HG03457 (cell line): Measurements from ENCODE around the gene OLFM1.

Source experiments
- ATAC-seq: cut with Tn5 transposase; IDR thresholded peaks from one replicate; pipeline ENCODE4 v1.9.1; 2021; ENCODE audit warnings: moderate number of reproducible peaks; ENCODE audit not compliant: unreplicated experiment

OLFM1 gene

DNA sequence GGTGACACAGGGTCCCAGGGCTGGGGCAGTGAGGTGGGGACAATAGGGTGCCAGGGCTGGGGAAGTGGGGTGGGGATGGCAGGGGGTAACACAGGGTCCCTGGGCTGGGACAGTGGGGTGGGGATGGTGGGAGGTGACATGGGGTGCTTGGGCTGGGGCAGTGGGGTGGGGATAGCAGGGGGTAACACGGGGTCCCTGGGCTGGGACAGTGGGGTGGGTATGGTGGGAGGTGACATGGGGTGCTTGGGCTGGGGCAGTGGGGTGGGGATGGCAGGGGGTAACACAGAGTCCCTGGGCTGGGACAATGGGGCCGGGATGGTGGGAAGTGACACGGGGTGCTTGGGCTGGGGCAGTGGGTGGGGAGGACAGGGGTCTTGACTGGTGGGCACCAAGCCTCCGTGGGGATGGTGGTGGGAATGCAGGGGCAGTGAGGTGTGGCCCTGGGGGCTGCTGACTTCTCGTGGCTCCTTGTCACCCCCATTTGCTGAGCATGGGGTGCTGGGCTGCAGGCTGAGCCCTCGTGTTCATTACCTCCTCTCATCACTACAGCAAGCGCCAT, 41.7 kb downstream of the OLFM1 start:
- ATAC-seq, result no peak

DNA sequence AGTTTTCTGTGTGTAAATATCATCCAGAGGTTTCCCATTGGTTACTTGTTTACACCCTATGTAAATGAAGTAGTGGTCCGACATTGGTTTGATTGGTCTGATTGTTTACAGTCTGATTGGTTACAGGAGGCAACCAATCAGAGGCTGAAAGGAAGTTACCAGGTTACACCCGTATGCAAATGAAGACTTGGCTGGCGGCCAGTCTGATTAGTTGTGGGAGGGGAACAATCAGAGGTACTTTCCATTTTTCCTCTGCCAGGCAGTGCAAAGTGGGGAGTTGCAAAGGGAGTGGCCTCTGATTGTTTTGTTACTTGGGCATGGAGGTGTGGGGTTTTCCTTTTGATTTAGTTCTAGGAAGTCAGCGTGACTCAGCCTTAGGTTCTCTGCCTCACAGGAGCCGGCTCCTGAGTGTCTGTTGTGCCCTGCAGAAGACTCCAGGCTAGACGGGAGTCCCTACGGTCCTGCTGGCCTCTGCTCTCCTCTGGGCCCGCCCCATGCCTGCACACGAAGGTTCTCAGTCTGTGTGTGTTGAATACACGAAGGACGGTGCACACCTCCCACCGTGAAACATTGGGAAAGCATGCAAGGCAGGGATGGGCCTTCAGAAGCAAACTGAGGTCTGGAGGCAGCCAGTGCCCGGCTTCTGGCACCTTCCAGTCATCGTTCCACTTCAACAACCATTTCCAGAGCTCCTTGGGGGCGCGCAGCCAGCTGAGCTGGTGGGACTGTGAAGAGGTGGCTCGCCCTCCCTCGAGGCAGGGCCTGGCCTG, 42.9 kb downstream of the OLFM1 start:
- no peak for ATAC-seq

DNA sequence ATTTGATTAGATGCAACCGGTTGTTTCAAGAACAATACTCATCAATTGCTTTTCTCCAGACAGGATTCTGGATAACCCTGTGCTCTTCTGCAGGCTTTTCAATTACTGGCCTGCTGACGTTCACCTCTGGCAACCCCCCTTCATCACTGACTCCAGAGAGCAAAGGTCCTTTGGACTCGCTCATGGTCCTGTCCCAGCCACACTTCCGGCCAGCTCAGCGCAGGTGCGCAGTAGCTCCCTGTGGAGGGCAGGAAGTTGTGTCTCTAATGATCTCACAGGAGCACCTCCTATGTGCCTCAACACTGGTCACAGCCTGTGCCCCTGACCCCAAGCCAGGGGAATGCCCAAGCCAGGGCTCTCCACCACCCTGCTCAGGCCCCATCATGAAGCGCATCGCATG, 44.0 kb downstream of the OLFM1 start:
- ATAC-seq, result no peak

DNA sequence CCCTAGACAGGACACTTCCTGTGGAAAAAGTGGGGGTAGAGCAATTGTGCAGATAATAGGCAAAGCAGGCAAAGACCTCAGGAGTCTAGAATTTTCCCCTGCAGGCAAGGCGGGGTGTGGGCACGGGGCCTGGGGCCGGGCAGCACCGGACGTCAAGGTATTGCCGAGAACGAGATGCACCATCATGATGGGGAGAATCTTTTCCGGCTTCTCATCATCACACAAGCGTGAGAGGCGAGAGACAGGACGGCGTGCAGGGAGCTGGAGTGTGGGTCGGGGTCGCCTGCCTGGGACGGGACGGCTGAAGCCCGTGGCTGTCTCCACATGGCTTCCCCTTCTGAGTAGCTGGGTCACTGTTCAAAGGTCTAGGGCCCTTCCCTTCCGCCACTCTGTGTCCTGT, 44.5 kb downstream of the OLFM1 start:
- no peak for ATAC-seq

DNA sequence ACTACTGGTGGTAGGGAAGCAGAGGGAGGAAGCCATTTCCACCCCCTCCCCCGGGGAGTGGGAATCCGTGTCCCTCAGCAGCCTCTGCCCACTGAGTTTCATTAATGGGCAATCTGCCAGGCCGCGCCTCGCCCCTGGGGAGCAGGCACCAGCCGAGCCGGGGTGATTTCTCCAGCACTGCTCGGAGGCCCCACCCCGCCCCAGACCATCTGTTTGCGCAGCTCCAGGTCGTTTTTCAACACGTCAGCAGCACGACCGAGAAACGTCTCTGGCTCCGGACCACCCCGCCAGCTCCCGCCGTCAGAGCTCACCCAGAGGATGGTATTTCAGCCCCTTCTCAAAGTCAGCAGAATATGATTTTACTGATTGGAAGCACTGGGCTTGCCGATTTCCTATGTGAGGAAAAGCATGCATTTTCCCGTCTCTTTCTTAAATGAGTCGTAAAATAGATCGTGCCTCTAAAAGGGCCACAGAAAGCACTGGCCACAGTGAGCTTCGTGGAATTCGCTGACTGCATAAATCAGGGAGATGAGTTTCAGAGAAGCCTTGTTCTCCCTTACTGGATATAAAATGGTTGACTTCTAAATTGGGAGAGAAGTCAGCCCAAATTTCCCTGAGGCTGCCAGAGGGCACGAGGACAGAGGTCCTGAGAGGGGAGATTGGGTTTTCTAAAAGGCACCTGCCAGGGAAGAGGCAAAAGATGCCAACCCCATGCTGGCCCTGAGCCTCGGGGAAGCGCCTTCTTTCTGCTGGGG, 47.0 kb downstream of the OLFM1 start:
- ATAC-seq, result no peak

DNA sequence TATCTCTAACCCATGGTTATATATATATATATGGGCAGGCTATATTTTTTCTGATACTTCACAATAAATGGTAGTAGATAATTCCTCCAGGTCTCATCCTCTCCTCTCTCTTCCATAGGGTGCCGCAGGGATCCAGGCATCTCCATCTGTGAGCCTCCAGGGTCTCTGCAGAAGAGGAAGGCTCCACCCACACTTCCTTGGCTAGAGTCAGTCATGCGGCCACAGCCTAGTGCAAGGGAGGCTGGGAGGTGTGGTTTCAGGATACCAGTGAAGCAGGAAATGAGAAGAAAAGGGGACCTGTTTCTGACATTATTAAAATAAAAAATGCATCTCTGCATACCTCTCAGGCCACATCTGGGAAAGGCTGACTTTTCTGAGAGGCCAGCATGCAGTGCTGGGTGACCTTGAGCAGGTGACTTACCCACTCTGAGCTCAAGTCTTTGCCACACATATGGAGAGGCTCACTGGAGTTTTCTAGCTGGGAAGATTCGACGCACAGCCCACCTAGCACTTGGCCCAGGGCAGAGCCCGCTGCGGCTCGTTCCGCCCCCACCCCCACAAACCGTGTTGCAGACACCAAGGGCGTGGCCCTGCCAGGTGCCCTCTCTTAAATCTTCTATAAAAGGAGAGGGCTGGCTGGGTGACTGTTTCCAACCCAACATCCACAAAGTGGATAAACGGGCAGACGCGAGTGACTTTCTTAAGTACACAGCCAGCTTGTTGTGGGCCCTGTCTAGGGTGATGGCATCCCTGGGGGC, 47.9 kb downstream of the OLFM1 start:
- no peak for ATAC-seq

DNA sequence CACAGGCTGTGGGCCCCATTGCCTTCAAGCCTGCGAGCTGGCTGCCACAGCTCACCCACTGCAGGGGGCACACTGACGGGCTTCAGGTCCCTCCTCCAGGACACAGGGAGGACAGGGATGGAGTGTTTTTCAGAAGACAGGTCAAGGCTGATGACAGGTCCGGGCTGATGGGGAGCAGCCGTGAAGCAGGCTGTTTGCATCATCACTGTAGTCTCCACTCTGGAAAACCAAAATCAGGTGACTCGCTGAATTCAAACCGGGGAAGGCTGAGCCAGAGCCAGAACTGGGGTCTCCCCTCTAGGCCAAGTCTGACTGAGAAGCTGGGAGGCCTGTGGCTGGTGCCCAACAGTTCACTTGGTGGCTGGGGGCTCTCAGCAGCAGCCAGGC, 48.5 kb downstream of the OLFM1 start:
- no peak for ATAC-seq

DNA sequence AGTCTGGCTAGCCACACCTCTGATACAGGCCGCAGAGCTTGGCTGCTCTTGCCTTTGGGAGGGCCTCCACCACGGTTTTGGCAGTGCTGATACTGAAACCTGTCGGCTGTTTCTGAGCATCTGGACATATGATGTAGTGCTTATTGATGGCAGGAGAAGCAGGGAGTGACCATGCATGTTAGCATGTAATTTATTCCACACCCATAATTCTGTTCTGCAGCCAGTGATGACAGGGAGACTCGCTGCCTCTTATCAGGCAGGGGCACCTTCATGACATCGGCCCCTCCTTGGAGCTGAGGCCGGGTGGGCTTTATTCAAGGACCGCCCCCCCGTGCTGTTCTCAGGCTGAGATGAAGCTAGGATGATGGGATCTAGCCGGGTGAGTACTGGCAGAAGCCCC, 49.0 kb downstream of the OLFM1 start:
- ATAC-seq, result no peak

DNA sequence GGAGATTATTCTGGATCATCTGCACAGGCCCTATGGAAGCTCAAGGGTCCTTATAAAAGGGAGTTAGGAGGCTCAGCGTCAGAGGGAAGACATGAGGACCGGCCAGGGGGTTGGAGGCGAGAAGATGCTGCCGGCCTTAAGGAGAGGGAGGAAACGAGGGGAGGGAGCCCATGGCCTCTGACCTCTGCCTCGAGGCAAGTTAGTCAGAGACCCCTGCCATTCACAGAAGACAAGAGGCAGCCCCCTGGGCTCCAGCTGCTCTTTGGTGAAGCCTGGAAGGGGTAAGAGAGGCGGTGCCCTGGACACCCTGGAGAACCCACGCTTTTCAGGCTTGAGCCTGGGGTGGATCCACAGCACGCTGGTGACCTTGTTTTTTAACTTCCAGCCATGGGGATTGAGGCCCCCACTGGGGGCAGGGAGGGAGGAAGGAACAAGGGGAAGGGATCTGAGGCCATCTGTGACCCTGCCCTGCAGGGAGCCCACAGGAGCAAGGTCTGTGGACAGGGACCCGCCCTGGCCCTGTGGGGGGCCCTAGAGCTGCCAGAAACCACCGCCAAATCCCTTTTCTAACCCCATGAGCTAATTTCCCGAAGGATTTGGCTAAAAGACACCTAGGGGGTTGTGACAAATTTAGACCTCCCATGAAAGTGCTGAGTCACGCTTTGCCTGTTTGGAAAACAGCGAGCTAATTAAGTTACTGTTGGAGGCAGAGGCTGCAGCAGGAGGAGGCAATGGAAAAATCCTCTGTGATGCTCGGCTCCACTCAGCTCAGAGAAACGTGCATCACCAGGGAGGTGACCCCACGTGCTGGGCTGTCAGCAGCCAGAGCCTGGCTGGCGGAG, 49.7 kb downstream of the OLFM1 start:
- no peak for ATAC-seq

DNA sequence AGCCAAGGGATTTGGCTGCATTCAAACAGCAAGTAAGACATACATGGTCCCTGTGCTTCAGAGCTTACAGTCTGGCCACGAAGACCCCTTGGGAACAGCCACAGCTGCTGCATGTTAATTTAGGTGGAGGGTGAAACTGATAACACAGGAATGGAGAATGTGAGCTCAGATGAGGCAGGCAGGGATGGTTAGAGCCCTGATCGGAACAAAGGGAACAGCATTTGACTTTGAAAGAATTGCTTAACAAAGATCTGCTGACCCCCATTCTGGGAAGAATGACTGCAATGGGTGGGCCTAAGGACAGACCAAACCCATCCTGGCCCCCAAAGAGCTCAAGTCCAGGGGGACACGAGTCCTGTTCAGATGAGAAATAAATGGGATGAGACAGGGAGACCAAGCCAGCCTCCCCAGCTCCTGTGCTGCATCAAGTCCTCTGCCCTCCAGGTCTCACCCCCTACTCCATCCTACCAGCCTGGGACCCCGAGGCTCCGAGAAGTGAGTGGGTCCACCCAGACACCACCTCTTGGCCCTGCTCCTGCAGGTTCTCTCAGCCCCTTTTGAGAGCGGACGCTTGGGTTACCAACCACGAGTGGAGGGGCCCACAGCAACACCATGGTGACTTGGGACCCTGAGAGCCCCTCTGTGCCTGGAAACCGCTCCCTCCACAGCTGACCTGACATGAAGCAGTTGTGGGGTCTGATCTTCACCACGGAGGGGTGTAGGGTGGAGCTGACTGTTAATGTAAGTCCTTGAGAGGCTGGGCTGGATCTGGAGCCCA, 50.8 kb downstream of the OLFM1 start:
- ATAC-seq, result no peak

DNA sequence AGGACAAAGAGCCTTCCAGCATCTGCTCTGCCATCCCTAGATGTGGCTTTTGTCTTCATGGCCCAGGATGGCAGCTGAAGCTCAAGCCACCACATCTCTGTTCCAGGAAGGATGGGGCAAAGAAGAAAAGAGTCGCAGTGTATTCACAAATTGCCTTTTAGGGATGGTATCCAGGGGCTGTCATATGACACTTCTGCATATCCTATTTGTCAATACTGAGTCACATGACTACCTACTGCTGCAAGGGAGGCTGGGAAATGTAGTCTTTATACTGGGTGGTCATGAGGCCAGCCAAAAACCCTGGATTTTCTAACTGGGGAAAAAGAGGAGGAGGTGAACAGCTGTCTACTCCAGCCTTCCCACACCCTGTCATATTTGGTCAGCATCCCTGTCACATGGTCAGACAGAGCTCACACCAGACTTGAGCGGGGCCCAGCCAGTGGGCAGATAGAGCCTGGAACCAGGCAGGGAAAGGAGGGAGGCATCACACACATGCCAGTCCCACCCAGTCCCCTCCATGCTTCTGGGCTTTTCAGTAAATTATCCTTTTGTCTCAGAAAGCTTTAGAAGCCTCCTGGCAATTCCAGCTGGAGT, 52.0 kb downstream of the OLFM1 start:
- ATAC-seq, result no peak

DNA sequence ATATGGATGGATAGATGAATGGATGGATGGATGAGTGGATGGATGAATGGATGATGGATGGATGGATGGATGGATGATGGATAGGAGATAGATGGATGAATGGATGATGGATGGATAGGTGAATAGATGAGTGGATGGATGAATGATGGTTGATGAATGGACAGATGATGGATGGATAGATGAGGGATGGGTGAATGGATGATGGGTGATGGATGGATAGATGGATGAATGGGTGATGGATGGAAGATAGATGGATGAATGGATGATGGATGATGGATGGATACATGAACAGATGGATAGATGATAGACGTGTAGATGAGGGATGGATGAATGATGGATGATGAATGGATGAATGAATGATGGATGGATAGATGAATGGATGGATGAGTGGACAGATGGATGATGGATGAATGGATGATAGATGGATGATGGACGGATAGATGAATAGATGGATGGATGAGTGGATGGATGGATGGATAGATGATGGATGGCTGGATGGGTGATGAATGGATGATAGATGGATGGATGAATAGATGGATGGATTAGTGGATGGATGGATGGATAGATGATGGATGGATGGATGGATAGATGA, 53.8 kb downstream of the OLFM1 start:
- ATAC-seq, result no peak

DNA sequence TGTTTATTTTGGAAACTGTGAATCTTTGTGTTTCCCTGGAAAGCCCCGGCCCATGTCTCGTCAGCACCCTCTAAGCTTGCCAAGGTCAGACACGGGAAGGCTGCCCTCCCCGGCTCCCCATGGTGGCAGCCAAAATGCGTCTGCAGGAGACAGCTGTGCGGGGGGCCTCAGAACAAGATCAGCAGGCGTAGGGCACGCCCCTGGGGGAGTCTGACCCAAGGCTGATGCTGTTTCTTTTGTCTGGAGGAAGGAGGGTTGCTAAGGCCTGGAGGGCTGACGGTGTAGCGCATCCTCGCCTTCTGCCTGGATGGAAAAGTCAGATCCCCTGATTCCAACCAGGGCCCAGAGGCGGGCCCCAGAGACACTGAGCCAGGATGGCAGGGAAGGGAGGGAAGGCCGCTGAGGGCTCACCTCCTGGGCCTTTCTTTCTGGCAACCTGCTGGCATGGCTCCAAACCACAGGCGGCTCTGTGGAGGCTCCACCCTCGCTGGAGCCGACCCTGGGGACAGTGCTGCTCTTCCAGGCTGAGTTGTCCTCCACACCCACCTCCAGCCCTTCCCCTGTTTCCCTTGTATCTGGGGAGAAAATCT, 57.2 kb downstream of the OLFM1 start:
- ATAC-seq, result no peak

DNA sequence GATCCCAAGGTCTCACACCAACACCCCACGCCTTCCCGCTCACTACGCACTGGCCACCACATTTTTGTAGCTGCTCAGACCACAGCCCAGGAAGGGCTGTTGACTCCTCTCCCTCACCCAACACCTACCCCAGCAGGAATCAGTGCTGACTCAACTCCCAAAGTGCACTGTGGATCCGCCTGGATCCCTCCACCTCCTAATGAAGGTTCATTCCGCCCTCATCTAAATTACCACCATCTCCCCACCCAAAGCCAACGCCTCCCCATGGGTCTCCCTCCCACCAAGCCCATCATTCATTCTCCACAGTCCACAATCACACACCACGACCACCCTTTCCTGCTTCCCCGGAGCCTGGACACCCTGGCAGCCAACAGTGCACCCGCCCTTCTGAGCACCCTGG, 57.8 kb downstream of the OLFM1 start:
- no peak for ATAC-seq

DNA sequence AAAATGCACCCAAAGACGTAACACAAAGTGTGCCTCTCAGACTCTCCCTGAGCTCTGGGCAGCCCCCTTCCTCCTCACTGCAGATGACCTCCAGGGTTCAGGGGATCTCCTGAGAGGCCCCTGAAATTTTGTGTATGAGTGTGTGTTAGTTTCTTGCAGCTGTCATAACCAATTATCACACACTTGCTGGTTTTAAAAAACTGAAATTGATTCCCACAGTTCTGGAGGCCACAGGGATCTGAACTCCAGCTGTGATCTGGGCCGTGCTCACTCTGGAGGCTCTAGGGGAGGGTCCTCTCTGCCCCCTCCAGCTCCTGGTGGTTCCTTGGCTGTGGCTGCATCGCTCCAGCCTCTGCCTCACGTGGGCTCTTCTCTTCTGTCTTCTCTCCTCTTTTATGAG, 58.8 kb downstream of the OLFM1 start:
- ATAC-seq, result no peak

DNA sequence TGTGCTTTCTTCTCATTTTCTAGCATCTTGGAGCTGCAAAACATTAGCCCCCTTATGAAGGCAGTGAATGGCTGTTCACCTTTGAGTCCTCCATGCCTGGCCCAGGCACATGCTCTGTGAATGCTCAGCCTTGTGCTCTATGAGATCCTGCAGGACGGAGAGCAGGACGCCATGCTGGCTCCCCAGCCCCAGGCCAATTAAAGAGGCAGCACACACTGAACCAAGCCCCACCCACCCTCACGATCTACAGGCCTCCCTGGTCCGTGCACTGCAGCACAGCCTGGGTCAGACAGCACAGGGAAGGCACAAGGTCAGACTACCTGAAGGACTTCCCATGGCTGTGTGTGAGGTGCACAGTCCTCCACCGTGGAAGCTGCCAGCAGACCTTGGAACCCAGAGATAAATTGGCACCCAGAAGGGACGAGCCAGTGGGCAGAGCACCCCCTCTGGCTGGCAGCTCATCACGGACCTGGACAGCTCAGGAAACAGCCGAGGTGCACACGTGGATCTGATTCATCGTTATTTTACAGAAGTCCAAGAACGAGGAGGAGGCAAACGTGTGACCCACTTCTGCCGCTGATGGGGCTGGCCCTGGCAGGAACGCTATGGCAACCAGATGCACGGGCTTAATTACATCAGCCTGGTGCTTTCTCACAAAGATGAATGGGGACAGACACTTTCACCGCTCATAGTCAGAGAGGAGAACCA, 59.5 kb downstream of the OLFM1 start:
- ATAC-seq, result no peak

DNA sequence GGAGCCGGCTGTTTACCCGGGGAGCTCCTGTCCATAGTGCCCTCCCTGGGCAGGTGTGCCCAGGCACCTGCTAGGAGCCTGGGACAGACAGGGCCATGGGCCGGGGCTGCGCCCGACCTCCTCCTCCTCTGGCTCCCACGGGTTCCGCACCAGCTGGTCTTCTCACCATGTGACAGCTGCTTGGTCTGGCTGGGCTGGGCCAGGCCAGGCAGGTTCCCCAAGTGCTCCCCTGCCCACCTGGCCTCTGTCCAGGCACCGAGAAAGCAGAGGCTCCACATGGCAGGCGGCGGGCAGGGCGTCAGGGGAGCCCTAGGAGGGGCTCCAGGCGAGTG, 60.0 kb downstream of the OLFM1 start:
- ATAC-seq, result no peak

DNA sequence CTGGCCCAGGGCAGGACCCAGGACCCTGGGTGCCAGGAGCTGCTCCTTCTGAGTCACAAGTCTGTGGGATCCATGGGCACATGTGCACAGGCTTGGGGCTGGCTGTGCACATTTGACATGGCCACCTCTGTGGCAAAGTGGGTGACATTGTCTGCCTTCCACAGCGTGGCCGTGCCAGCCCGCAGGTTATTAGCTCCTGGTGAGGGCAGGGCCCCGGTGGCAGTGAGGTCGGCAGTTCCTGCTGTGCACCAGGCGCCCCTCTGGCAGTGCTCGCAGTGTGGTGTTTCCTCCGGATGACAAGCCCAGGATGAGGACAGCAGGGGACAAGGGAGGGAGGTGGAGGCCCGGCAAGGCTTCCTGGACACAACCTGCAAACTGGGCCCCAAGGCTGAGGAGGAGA, 60.5 kb downstream of the OLFM1 start:
- ATAC-seq, result no peak
